Vagina (tissue), 2 donors: ENCODE measurements around the gene STXBP6.

ENCODE experiments used
- CTCF ChIP-seq, 3 experiments: fragments of 450-650 bp in 2 of 3; fragments of 200-600 bp in 1 of 3; sonication (generic) in 1 of 3; IDR thresholded peaks; one replicate each; pipeline ENCODE4 v1.5.1; 2017 to 2019; ENCODE audit warnings: antibody characterized with exemption in 3 of 3, mild to moderate bottlenecking in 2 of 3, moderate library complexity in 2 of 3
- POLR2A ChIP-seq, 2 donors: fragments of 450-650 bp; IDR thresholded peaks; one replicate each; pipeline ENCODE4 v1.6.1; 2017; ENCODE audit warnings: antibody characterized with exemption in 2 of 2, mild to moderate bottlenecking in 2 of 2, moderate library complexity in 2 of 2

GRCh38 chr14:24975393-24975792 is 74.6 kb downstream of the STXBP6 start:
- no peak for TF ChIP-seq POLR2A (IDR thresholded peaks at IDR 0.05)
- no peak for TF ChIP-seq CTCF (IDR thresholded peaks at IDR 0.05)
